ENCODE data around the gene ANO10. TPM values are rescaled to one million over a fixed set of nuclear protein-coding genes. Genes with fewer than 3 reads are reported as not detected.

The ANO10 gene
- total RNA-seq, 1 donor: 54.0 TPM

DNA sequence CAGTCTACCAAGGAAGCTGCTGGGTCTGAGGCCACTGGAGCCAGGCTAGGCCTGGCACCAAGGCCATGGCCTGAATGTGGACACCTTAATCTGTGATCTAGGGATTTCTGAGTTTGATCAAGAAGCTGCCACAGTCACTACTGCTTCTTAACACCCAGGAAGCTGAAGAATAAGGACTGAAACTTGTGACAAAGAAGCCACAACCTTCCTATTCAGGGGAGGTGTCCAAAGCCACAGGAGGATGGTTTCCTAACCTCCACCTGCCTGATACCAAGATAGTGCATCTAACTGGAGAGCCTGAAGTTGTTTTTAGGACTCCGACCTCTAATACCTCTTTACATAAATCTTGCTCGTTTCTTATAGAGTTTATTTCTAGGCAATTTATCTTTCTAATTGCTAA is 5.5 kb upstream of the ANO10 start:
- no peak for DNase-seq (ENCODE audit: low read depth)
- no peak overlapping the region for H3K4me3 ChIP-seq (ENCODE audit: low read depth, low read length)
- TF ChIP-seq, protein P1, sequence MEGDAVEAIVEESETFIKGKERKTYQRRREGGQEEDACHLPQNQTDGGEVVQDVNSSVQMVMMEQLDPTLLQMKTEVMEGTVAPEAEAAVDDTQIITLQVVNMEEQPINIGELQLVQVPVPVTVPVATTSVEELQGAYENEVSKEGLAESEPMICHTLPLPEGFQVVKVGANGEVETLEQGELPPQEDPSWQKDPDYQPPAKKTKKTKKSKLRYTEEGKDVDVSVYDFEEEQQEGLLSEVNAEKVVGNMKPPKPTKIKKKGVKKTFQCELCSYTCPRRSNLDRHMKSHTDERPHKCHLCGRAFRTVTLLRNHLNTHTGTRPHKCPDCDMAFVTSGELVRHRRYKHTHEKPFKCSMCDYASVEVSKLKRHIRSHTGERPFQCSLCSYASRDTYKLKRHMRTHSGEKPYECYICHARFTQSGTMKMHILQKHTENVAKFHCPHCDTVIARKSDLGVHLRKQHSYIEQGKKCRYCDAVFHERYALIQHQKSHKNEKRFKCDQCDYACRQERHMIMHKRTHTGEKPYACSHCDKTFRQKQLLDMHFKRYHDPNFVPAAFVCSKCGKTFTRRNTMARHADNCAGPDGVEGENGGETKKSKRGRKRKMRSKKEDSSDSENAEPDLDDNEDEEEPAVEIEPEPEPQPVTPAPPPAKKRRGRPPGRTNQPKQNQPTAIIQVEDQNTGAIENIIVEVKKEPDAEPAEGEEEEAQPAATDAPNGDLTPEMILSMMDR (IDR thresholded peaks at IDR 0.05; ENCODE audit: insufficient read depth, low read depth, low read length): no peak

DNA sequence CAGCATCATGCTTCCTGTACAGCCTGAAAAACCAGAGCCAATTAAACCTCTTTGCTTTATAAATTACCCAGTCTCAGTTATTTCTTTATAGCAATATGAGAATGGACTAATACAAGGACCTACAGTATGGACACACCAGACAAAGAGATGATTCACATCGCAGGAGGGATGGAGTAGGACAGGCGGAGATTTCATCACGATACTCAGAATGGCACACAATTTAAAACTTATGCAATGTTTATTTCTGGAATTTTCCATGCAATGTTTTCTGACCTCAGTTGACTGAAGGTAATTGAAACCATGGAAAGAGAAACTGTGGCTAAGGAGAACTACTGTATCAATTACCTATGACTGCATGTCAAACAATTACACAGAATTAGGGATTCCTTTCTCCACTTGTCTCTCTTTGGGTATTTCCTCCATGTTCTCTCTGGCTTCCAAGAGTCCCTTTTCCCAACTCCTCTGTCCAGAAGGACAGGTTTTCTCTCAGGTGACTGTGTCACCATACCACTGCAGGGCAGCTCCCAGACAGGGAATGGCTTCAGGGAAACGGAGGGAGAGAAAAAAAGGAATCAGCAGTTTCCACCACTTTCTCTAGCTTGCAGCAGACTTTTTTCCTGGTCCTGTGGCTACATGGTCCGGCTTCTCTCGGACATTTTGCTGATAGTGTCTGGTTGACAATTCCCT is 3.0 kb upstream of the ANO10 start:
- no peak for DNase-seq (ENCODE audit: low read depth)
- TF ChIP-seq, protein P1 (IDR thresholded peaks at IDR 0.05; ENCODE audit: insufficient read depth, low read depth, low read length): no peak

DNA sequence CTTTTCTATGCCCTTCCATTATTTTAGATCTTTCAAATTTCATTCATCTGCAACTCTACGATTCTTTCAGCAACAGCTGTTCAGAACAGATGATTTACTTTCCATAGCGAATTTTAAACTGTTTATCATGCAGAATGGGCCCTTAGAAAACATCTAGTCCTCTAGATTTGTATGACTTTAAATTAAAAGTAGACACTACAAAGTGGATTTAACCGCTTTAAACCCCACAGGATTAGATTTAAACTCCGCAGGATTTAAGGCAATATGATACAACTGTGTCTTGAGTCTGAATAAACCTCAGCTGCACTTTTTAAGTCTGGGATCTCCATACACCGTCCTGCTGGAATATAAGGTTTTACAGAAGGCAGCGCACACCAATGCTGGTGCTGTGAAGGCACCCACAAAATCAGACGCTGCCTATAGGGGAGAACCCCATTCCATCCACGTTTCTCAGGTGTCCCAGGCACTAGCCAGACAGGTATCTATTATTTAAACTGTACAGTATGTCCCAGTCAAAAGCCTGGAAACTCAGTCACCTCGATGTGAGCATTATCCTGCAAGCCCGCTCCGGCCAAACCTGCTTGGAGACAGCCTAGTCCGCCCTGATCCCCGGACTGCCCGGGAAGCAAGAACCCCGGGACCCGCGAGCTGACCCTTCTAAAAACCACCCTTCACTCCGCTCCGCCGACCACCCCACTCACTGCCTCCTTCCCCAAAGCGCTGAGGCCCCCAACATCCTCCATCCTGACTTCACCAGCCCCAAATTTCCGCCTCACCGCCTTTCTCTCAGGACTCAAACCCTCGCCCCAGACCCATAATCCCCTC is 768 bp downstream of the ANO10 start:
- peak; percentile 25 for DNase-seq (ENCODE audit: low read depth)
- H3K4me3 ChIP-seq (ENCODE audit: low read depth, low read length): peak overlapping the region; percentile 92
- TF ChIP-seq, protein P1 (IDR thresholded peaks at IDR 0.05; ENCODE audit: insufficient read depth, low read depth, low read length): no peak

More for the DNA sequence above, 3.0 kb upstream of the ANO10 start:
- no peak overlapping the region for H3K4me3 ChIP-seq (ENCODE audit: low read depth, low read length)

DNA sequence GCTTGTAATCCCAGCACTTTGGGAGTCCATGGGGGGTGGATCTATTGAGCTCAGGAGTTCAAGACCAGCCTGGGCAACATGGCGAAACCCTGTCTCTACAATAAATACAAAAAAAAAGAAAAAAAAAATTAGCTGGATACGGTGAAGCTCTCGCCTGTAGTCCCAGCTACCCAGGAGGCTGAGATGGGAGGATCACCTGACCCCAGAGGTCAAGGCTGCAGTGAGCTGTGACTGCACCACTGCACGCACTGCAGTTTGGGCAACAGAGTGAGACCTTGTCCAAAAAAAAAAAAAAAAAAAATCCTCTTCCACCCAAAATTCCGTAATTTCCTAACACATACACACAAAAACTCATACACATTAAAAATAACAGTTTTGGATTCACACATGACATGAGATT is 2.2 kb downstream of the ANO10 start:
- TF ChIP-seq, protein P1 (IDR thresholded peaks at IDR 0.05; ENCODE audit: insufficient read depth, low read depth, low read length): no peak
- no peak for DNase-seq (ENCODE audit: low read depth)
- no peak overlapping the region for H3K4me3 ChIP-seq (ENCODE audit: low read depth, low read length)

DNA sequence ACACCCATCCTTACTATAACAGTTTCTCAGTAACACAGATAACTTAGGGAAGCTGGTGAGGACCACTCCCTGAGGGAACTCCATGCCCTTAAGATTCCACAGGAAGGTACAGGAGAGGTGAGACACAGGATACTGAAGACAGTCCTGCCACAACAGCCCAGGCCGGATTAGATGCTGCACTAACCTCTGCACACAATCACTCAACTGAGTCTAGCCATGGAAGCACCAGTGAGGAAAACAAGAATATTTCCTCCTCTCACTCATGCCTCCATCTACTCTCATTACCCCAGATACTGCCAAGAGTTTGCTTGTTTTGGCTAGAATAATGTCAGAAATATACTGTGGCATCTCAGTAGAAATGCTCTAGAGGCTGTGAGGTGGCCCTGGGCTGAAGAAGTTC is 3.7 kb downstream of the ANO10 start:
- DNase-seq (ENCODE audit: low read depth): no peak
- TF ChIP-seq, protein P1 (IDR thresholded peaks at IDR 0.05; ENCODE audit: insufficient read depth, low read depth, low read length): no peak
- no peak overlapping the region for H3K4me3 ChIP-seq (ENCODE audit: low read depth, low read length)

DNA sequence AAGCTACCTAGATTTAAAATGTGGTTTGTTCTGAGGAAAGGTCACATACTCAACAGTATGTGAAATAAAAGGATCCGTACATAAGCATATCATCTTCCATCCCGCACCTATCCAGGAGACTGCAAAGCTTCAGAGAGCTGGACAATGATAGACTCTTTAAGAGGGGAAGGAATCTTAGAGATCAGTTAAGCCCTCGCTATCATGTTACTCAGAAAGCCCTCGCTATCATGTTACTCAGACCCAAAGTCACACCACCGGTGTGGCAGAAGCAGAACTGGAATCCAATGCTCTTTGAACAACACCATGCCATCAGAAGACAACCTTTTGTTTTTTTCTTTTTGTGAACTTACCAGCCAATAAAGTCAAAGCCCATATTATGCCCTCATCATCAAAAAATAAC is 5.8 kb downstream of the ANO10 start:
- H3K4me3 ChIP-seq (ENCODE audit: low read depth, low read length): no peak overlapping the region
- TF ChIP-seq, protein P1 (IDR thresholded peaks at IDR 0.05; ENCODE audit: insufficient read depth, low read depth, low read length): no peak
- DNase-seq (ENCODE audit: low read depth): no peak
